Measurements from ENCODE around the gene ZAR1. TPM values are rescaled to one million over a fixed set of nuclear protein-coding genes. Genes with fewer than 3 reads are reported as not detected.

Gene ZAR1
- total RNA-seq, 2 donors from 2014 or later = 0.68 to 1.8 TPM

GRCh38 chr4:48542888-48543287 lies 52.8 kb downstream of the ZAR1 start:
- H3K36me3 ChIP-seq = peaks cover 58% of the 10 kb centered on the region
- no peak for ATAC-seq (ENCODE audit: insufficient number of reproducible peaks, low FRiP score, low read depth)

GRCh38 chr4:48543796-48544195 lies 53.7 kb downstream of the ZAR1 start:
- Histone ChIP-seq H3K4me3 (no peak overlapping the region), H3K9me3 (no peaks in the 10 kb centered on the region), H3K27ac (no peak overlapping the region), H3K4me1 (ENCODE audit: control insufficient read depth in 1 of 2, low read depth in 2 of 2) (peaks cover 3 to 12% of the 10 kb centered on the region in 2 donors), H3K36me3 (peaks cover 61% of the 10 kb centered on the region), H3K27me3 (replicated peaks; ENCODE audit: insufficient read depth) (no peaks in the 10 kb centered on the region)
- ATAC-seq (ENCODE audit: insufficient number of reproducible peaks, low FRiP score, low read depth) = no peak
- TF ChIP-seq CTCF (IDR thresholded peaks at IDR 0.05) = no peak
- no peak for DNase-seq (ENCODE audit: low spot score)

More at GRCh38 chr4:48542888-48543287, 52.8 kb downstream of the ZAR1 start:
- no peak for TF ChIP-seq CTCF (IDR thresholded peaks at IDR 0.05)
- Histone ChIP-seq H3K9me3 (no peaks in the 10 kb centered on the region), H3K4me1 (ENCODE audit: control insufficient read depth in 1 of 2, low read depth in 2 of 2) (peaks cover 7 to 21% of the 10 kb centered on the region in 2 donors), H3K4me3 (no peak overlapping the region), H3K27ac (no peak overlapping the region), H3K27me3 (replicated peaks; ENCODE audit: insufficient read depth) (no peaks in the 10 kb centered on the region)
- DNase-seq (ENCODE audit: low spot score) = no peak

Other genes with a start within 250 kb of the ZAR1 start
- 10 to 100 TPM in 1 of 2 donors, 1 to 10 TPM in 1; 4.5 to 12.8 TPM for gene TEC, start 220.4 kb upstream of the ZAR1 start, total RNA-seq
- 10 to 100 TPM; 40.8 to 92.7 TPM for gene SLAIN2, start 148.7 kb upstream of the ZAR1 start, total RNA-seq
- under 1 TPM; 0.27 to 0.42 TPM for gene SLC10A4, start 6.9 kb upstream of the ZAR1 start, total RNA-seq

All from thoracic aorta (tissue), 2 donors.